AG04449 (cell line): ENCODE measurements around the gene TARS3.

Experiments
- CTCF ChIA-PET: fragments of 350-600 bp; formaldehyde crosslinking; extraction: SDS; loops from one replicate; lab custom pipeline; 2021; ENCODE audit warnings: antibody characterized with exemption; lab: Yijun Ruan, JAX
- POLR2A ChIA-PET: fragments of 400-600, 350-600 bp; formaldehyde crosslinking; extraction: SDS; loops from one replicate; lab custom pipeline; 2020; ENCODE audit warnings: antibody characterized with exemption, inconsistent platforms; lab: Yijun Ruan, JAX
- DNase-seq: peaks from one replicate; pipeline ENCODE4 v3.0.0-alpha.2; 2010; ENCODE audit warnings: low read depth, low spot score
- H3K4me3 ChIP-seq: 2 replicates; pipeline ENCODE4 v1.5.1; 2011; ENCODE audit warnings: low read depth, mild to moderate bottlenecking, control low read depth, low read length
- TF ChIP-seq, protein P1 (sequence below): IDR thresholded peaks from one replicate; pipeline ENCODE4 v1.5.1; 2011; ENCODE audit warnings: mild to moderate bottlenecking, moderate library complexity, low read length, control low read depth, inconsistent platforms; ENCODE audit not compliant: insufficient read depth; ENCODE audit errors: missing control alignments

The TARS3 gene

GRCh38 chr15:101707983-101708382, 16.3 kb downstream of the TARS3 start:
- ChIA-PET POLR2A (no interaction called here), CTCF (no interaction called here)
- TF ChIP-seq, protein P1, sequence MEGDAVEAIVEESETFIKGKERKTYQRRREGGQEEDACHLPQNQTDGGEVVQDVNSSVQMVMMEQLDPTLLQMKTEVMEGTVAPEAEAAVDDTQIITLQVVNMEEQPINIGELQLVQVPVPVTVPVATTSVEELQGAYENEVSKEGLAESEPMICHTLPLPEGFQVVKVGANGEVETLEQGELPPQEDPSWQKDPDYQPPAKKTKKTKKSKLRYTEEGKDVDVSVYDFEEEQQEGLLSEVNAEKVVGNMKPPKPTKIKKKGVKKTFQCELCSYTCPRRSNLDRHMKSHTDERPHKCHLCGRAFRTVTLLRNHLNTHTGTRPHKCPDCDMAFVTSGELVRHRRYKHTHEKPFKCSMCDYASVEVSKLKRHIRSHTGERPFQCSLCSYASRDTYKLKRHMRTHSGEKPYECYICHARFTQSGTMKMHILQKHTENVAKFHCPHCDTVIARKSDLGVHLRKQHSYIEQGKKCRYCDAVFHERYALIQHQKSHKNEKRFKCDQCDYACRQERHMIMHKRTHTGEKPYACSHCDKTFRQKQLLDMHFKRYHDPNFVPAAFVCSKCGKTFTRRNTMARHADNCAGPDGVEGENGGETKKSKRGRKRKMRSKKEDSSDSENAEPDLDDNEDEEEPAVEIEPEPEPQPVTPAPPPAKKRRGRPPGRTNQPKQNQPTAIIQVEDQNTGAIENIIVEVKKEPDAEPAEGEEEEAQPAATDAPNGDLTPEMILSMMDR, result no peak
- no peak overlapping the region for H3K4me3 ChIP-seq
- DNase-seq, result no peak

- DNase-seq, result no peak
- ChIA-PET CTCF (no interaction called here), POLR2A (no interaction called here)
- TF ChIP-seq, protein P1, result no peak
- no peak overlapping the region for H3K4me3 ChIP-seq
These were observed 22.2 kb downstream of the TARS3 start for GRCh38 chr15:101702077-101702476.

GRCh38 chr15:101698314-101698713, 26.0 kb downstream of the TARS3 start:
- CTCF ChIA-PET, result interaction anchor here (1.4 to 1.5 kb wide), 2 partner anchors 11 to 12 kb away, joined by 3 read pairs; no protein-coding TSS in a partner anchor
- no peak overlapping the region for H3K4me3 ChIP-seq
- TF ChIP-seq, protein P1, result no peak
- POLR2A ChIA-PET, result no interaction called here
- no peak for DNase-seq

GRCh38 chr15:101697488-101697887, 26.8 kb downstream of the TARS3 start:
- POLR2A ChIA-PET, result no interaction called here
- TF ChIP-seq, protein P1, result no peak
- CTCF ChIA-PET, result interaction anchor here (1.5 kb wide), 1 partner anchor 10 kb away, joined by 3 read pairs; no protein-coding TSS in a partner anchor
- no peak overlapping the region for H3K4me3 ChIP-seq
- DNase-seq, result no peak

GRCh38 chr15:101696829-101697228, 27.4 kb downstream of the TARS3 start:
- no peak for DNase-seq
- H3K4me3 ChIP-seq, result no peak overlapping the region
- ChIA-PET POLR2A (no interaction called here), CTCF (interaction anchor here (0.7 to 1.5 kb wide), 2 partner anchors 10 to 54 kb away, joined by 3 read pairs; no protein-coding TSS in a partner anchor)
- TF ChIP-seq, protein P1, result no peak

DNA sequence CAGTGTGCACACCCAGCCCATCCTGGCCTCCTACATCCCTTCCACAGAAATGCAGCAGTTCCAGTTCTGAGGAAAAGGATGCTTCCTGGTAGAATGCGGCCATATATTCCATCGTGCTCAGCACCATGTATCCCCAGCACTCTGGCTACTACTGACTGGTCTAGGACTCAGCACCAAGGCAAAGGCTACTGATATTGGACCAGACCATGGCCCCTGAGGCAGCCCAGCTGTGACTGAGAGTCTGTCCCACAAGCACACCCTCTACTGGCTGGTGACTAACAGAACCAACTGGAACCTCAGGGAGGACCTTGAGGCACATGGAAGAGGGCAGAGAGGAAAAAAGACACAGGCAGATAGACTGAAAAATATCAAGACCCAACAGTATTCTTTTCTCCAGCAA, 30.0 kb downstream of the TARS3 start:
- TF ChIP-seq, protein P1, result no peak
- ChIA-PET POLR2A (no interaction called here), CTCF (interaction anchor here (0.6 kb wide), 1 partner anchor 782 kb away, joined by 3 read pairs; no protein-coding TSS in a partner anchor)
- no peak for DNase-seq
- H3K4me3 ChIP-seq, result no peak overlapping the region
